NOMO-1 treated with dmso at 0.1 percent for 144 hours (cell line): Measurements from ENCODE around the gene ADK.
"Not testable (repeated sequence)": the region's sequence is repeated elsewhere in the genome, so short reads cannot be mapped to it uniquely, and the experiment has no call there.

Experiments used
- DNase-seq: peaks from one replicate; lab custom pipeline; 2025; ENCODE audit not compliant: unreplicated experiment; lab: John Stamatoyannopoulos, UW

Gene ADK

DNA sequence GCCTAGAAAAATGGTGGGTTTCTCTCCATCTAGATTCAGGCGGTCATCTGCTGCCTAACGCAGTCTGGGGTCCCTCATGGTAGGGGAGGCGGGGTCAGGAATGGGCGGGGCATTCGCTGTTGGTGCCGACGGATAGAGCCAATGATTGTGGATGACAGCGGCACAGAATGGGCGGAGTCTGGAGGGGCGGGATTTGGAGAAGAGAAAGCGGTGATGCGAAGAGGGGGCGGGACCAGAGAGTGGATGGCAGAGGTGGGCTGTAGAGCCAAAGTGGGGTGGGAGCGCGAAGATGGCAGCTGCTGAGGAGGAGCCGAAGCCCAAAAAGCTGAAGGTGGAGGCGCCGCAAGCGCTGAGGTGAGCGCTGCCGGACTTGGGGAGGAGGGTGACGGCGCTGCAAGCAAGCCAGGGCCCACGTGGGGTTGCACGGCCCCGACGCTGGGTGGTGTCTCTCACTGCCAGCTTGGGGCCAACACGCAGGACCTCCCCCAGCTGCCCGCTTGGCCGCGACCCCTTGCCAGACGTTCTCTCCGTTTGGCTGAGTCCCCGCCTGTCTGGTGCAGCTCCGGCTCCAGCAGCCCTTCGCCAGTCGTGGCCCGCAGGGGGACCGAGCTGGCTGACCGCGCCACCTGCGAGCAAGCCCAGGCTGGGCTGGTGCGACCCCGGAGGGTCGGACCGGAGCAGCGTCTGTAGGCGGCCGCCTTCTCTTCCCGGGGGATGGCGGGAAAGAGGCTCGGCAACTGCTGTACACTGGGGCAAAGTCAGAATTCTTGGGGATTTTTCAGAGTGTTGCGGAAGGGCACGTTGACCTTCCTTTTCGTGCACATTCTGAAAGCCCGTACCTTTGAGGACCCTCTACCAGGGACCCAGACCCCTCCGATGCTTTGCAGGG is at the start of gene ADK:
TSS of gene ADK (plus strand) at position 232 of the 889 bp plus-strand sequence. CDS start at position 290, 58 bp downstream.
- peak; percentile 96 for DNase-seq

DNA sequence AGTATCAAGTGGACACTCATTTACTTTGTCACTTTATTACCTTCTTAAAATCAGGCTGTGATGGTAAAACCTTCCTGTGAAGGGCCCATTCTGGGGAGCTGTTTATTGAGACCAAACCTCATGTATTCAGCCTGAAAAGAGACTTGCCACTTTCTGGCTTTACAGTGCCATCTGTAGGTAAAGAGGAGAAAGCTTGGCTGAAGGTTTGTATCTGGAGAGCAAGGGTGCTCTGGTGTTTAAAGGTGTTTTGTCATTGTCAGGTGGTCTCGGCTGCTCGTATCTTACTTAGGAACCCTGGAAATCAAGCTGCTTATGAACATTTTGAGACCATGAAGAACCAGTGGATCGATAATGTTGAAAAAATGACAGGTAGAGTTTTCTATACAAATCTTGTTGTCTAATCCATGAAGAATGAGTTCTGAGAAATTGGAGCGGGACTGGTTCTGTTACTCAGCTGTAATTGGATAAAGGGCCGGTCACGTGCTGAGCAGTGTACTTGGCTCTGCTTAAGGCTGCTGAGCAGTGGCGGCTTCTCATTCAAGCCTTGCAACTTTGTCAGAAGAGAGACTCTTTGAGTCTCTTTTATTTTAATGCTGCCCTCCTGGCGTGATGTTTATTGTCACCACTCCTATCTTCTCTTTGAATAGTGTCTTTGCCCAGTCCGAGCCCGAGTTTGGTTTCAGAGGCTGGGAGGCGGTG is 47.3 kb upstream of the ADK start:
- DNase-seq, result no peak

DNA sequence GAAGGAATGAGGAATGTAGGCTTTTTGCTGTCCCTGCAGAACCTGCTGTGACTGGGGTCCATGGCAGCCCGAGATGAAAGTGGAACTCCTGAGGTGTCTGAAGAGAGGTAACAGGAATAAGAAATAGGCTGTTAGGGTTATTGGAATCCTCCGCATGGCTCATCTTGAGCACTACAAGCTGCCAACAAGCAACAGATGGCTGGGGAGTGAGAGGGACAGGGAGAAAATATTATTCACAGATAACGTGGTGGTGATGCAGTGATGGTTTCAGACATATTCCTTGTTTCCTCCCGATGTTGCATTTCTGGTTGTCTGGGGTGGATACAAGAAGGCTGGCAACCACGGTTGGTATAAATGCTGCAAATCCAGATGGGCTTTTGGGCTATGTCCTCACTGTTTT is 46.5 kb upstream of the ADK start:
- DNase-seq, result no peak

DNA sequence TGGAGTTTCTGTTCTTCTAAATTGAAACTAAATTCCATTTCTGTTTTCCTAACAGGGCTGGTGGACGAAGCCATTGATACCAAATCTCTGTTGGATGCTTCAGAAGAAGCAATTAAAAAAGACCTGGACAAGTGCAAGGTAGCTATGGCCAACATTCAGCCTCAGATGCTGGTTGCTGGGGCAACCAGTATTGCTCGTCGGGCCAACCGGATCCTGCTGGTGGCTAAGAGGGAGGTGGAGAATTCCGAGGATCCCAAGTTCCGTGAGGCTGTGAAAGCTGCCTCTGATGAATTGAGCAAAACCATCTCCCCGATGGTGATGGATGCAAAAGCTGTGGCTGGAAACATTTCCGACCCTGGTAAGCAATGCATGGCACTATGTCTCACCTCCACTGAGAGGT is 46.0 kb upstream of the ADK start:
- no peak for DNase-seq

DNA sequence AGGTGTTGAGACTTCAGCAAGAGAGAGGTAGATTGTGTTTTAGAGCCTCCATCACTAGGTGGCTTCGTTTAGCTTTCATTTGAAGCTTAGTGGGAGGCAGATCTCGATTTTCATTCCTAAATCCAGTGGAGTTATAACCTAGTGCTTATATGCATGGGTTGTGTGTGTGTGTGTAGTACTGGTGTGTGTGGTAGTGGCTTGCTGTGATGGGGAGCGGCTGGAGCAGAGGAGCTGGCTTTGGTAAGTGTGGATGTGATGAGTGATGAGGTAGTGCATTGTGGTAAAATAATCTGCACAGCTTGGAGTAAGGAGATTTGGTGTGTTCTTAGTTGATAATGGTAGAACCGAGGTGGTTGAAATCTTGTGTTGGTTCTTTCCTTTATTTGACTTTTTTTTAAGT is 43.6 kb upstream of the ADK start:
- DNase-seq, result no peak

DNA sequence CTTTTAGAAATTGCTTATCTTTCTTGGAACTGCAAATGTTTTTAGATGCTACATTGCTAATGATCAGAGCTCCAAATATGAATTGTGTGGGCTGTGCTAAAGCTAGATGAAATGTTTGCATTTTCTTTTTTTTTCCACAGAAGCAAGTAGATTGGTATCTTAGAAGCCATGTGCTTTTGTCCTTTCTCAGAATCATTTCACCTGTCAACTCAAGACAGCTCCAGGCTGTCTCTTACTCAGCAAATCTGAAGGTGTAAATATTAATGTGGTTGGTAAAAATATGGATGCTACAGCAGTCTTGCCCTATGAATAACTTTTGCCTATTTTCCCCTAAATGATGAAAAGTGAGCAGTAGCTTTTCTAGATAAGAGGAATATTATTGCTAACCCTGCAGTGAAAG is 41.6 kb upstream of the ADK start:
- DNase-seq, result no peak

DNA sequence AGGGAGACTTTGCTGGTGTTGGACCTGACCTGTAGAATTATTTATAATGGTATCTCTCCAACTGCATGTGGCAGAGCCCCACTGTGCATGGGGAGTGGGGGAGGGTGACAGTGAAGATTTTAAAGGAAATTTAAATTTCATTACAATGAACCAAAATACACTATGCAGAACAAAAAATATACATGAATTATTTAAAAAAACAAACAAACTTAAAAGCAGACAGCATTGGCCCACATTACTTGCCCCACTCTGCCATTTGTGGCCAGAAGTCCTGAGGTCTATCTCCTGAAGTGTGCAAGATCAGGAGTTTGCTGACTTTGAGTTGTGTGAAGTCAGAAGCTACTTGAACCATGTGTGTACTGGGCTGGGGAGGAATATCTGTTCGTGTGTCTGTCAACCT is 40.9 kb upstream of the ADK start:
- no peak for DNase-seq

DNA sequence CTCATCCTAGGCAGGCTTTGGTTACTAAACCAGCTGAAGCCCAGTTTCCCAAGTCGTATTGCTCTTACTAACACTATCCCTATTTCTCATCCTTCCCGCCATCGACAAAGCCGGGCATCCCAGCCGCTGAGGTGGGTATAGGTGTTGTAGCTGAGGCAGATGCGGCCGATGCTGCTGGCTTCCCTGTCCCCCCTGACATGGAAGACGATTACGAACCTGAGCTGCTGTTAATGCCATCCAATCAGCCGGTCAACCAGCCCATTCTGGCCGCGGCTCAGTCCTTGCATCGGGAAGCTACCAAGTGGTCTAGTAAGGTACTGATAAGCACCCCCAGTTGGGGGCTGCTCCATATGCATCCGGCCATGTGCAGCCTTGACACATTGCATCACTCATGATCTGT is 39.2 kb upstream of the ADK start:
- no peak for DNase-seq

DNA sequence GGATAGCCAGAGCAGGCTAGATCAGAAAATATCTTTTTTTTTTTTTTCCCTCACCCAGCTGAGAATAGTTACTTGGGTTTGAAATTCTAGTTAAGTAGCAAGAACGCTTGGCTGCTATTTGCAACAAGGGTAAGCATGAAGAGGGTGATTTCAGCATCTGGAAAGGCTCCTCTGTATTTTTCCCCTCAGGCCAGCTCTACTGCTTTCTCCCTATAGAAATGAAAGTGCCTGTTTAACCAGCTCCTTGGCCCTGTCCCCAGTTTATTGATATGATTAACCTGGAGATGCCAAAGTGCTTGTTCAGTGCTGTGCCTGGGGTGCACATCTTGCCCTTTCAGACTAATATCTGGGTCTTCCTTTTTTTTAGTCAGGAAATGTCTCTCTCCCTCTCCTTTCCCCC is 37.5 kb upstream of the ADK start:
- DNase-seq, result no peak

DNA sequence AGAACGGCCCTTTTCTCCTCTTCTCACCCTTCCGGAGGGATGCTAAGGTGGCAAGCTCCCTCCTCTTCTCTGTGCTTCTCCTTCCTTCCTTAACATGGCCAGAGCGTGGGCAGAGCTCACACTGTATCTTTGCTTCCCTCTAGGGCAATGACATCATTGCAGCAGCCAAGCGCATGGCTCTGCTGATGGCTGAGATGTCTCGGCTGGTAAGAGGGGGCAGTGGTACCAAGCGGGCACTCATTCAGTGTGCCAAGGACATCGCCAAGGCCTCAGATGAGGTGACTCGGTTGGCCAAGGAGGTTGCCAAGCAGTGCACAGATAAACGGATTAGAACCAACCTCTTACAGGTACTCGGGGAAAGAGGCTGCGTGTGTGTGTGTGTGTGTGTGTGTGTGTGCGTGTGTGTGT is 37.0 kb upstream of the ADK start:
- DNase-seq, result no peak

DNA sequence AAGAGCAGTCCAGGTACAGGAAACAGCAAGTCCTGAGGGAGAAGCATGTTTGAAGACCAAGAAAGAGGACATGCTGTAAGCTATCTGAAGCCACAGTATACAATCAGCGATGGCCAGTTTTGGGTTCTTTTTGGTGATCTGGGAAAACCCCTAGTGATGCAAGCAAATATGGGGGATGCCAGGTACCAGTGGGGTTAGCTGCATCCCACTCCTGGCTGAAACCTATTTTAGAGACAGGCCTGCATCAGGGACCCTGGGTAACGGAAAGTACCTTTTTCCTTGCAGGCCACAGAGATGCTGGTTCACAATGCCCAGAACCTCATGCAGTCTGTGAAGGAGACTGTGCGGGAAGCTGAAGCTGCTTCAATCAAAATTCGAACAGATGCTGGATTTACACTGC is 33.3 kb upstream of the ADK start:
- no peak for DNase-seq

DNA sequence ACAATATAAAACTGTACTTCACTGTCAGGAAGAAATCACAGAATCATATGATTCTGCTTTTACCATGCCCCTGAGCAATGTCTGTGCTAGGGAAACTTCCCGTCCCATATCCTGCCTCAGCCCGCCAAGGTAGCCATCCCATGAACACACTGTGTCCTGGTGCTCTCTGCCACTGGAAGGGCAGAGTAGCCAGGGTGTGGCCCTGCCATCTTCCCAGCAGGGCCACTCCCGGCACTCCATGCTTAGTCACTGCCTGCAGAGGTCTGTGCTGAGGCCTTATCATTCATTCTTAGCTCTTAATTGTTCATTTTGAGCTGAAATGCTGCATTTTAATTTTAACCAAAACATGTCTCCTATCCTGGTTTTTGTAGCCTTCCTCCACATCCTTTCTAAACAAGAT is 32.2 kb upstream of the ADK start:
- no peak for DNase-seq

DNA sequence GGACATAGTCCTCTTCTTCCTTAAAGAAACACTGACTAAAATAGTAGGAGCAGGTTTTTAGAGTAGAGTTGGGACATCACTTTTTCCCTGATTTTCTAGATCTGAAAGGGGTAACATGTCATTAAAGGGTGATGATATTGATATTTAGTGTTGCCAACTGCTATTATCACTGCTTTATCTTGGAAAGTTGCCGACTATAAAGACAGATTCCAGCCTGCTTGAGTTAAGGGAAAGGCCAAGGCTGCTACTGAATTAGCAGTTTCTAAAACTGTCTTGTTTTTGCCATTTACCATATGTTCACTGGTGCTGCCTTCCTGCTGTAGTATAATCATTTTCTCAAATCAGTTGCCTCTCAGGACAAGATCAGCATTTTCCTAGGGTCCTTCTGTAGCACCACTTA is 30.1 kb upstream of the ADK start:
- DNase-seq, result no peak

DNA sequence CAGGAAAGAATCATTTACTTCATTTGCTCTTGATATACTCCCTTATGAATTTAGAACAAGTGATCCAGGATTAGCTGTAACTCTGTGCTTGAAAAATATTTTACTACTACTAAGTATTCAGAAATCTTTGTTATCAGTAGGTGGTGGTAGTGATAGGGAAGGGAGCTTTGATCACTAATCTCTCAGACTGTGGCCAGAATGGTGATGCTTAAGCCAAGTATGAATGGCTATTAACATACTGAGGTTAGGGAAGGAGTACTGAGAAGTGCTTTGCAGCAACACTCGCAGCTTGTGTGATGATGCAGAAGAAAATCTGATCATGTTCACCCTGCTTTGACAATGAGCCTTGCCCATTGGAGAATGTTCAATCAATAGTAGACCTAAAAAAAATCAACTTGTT is 29.7 kb upstream of the ADK start:
- DNase-seq, result no peak

DNA sequence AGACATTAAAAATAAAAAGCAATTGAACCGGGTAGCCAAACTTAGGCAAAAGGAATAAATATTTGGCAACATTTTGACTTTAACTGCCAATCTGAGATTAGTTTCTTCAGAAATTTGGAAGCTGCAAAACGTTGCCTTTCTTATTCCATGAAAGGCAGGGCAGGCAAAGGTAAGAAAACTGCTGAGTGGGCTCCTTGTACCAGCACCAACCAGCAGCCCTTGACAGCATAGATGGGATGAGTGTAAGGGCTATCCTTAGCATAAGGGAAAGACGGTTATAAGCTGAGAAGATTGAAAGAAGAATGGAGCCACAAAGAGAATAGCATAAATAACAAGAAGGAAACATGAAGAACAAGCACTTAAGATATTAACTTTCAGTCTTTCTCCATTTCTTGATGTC is 29.0 kb upstream of the ADK start:
- no peak for DNase-seq

DNA sequence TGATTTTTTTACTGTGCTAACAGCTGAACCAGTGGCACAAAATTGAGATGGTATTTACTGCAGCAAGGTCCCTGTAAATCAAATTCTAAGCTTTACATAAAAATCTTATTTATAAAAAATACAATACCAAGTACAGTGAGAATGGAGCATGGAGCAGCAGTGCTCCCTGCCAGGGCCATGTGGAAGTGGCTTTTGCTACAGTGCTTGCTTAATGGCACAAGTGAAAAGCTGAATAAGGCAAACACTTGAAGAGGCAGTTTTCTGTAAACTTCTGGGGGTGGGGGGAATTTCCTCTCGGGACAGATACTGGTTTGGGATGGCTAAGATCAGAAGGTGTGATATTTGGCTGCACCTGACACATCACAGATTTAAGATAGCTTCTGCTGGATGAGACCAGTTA is 27.9 kb upstream of the ADK start:
- no peak for DNase-seq

DNA sequence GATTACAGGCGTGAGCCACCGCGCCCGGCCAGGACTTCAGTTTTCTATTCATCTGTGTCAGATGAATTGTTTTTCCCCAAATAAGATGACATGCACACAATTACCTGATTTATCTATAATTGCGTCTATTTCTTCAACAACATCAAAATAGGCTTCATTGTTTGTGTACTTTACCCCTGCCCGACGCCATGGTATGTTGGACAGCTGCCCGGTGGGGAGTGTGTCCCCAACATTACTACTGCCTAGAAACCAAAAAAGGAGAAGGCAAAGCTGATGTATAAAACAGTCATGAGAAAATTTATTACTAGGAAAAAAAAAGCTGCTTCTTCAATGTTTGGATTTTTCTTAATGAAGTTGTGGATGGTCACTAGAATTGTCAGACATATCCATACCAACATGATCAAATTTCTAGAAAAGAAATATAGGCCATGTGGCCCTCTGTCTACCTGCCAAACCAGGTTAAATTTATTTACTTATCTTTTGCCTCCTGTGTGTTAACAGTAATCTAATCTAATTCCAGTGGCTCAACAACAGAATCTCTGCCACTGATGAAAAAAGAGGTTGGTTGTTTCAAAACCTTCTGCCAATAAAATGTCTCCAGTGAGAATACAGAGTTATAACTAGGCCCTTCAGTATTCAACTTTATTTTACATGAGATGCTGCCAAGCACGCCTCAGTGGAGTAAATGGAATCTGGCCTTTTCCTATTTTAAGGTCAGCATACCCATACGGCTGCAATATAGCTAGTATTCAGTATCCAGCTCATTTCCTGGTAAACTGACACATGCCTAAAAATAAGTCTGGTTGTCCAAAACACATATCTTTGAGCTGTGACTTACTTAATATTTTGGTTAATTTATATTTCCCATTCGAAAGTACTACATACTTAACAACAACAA is 16.8 kb upstream of the ADK start:
- DNase-seq, result no peak

DNA sequence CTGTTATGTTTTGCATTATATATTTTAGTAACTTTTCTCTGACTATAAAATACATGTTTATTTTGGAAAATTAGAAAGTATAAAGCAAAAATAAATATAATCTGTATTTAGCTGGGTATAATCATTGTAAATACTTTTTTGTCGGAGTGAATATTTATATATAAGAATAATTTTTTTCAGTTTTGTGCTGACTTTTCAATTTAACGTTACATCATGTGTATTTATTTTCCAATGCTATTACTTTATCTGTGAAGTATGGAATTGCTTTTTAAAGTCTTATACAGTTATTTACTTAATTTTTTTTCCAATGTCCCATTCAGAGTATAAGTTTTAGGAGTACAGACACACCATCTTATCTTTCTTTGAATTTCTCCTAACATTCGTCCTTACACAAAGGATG is 15.6 kb upstream of the ADK start:
- DNase-seq, result no peak

DNA sequence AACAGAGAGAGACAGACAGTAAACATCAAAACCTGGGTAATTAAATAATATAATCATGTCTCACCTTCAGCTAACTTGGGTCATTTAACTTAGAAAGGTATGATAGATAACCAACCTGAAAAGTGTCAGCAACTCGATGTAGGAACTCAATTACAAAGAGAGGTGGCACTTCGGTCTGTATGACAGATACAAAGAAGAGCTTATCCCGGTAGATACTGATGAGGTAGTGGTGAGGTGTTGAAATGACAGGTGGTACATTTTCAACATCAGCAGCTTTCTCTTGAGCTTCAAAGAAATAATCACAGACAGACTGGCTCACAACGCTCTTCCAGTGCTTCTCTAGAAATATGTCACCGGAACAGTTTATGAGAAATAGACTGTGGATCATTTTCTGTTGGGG is 13.0 kb upstream of the ADK start:
- no peak for DNase-seq

DNA sequence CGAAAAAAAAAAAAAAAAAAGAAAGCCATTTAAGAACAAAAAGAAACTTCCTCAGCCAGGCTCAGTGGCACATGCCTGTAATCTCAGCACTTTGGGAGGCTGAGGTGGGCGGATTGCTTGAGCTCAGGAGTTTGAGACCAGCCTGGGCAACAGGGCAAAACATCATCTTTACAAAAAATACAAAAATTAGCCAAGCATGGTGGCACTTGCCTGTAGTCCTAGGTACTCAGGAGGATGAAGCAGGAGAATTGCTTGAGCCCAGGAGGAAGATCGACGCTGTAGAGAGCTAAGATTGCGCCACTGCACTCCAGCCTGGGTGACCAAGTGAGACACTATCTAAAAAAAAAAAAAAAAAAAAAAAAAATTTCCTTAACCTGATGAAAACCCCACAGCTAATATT is 12.4 kb upstream of the ADK start:
- DNase-seq, result not testable (repeated sequence)

DNA sequence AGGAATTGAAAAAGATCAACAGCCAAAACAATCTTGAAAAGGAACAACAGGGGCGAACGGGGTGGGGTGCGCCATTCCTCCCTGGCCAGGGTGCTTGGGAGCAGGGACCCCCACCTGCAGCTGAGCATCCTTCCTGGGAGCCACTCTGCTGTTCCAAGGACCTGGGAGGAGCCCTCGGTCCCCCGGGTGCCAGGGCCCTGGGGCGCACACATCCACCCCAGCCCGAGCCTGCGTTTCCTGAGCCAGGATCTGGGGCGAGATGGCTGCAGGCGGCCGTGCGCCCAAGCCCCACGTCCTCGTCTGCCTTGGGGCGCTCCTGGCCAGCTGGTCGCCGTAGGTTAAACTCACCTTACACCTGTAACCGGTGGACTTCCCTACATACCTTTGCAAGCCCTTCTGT is 11.0 kb upstream of the ADK start:
- DNase-seq, result no peak

DNA sequence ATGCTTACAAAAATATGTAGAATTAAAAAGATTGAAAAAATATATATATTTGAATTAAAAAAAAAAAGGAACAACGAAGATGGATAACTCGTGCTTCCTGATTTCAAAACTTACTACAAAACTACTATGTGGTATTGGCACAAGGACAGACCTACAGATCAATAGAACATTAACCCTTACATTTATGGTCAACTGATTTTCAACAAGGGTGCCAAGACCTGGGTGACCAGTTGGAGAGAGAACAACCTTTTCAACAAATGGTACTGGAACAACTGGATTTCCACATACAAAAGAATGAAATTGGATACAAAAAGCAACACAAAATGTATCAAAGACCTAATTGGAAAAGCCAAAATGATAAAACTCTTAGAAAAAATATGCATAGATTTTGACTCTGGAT is 10.5 kb upstream of the ADK start:
- no peak for DNase-seq
